HG02759 (cell line): ENCODE data around the gene DIRAS1.

Experiments used
- ATAC-seq: cut with Tn5 transposase; IDR thresholded peaks from one replicate; pipeline ENCODE4 v1.9.1; 2021; ENCODE audit warnings: mild to moderate bottlenecking, moderate library complexity; ENCODE audit not compliant: unreplicated experiment

The DIRAS1 gene

DNA sequence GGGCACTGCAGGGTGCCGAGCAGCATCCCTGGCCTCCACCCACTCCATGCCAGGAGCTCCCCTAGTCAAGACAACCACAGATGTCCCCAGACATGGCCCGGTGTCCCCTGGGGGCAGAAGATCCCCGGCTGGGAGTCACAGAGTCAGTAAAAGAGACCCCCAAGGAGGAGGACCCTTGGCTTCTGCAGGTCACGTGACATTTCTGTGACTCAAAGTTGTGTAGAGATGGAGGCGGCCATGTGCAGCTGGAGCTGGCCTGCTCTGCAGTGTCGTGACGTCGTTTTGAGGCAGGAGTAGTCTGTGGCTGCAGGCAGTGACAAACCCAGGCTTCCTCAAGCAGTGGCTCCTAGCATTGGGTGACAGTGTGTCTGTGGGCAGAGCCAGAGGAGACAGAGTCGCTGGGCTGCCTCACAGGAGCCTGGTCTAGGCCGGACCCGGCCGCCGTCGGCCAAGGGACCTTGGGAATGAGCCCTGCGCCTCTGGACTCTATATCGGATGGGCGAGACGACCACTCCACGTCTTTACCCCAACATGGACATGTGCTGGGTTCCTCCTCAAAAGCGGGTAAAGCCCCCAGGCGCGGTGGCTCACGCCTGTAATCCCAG lies 7.7 kb upstream of the DIRAS1 start:
- no peak for ATAC-seq

- ATAC-seq, result no peak
Observed at GRCh38 chr19:2727640-2727944, 6.4 kb upstream of the DIRAS1 start.

DNA sequence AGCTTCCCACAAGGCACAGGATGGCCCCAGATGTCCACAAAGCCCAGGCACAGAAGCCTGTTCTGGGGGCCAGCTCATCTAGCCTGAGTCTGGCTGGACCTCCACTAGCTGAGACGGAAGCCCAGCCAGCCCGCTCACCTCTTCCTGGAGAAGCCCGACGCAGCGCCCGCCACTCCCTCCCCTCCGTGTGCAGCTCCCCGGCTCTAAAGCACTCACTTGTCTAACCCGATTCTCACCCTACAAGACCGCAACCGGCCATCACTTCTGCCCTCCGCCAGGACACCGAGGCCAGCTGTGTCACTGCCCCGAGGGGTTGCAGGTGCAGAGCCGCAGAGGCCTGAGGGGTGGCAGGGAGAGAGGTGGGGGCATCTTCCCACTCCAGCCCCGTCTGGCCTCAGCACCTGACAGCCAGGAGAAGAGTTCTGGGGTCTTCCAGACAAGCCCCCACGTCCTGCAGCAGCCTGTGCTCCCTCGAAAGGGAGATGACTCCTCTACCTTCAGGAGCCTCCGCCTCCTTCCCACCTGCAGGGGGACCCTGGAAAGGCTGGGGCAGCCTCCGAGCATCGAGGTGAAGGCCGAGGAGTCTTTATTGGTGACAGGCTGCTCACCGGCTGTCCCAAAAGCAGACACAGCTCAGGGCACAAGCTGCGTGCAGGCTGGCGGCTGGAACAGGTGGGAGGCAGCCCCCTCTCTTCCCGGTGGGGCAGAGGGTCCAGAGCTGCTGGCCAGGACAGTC lies 5.9 kb upstream of the DIRAS1 start:
- ATAC-seq, result no peak

- no peak for ATAC-seq
Observed at GRCh38 chr19:2726160-2726855, 5.1 kb upstream of the DIRAS1 start.

DNA sequence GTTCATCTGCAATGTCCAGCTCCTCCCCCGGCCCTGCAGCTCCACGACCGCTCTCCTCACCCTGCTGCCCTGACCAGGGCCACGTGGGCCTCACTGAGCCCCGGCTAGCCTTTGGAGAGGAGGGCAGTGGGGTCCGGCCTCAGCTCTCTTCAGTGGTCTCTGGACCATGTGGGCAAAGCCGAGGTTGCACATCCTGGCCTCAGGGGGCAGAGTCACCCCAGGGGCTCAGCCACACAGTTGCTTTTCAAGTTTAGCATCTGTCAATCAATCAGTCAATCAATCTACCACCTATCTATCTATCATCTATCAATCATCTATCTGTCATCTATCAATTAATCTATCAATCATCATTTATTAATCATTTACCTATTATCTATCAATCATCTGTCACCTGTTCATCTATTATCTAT lies 3.0 kb upstream of the DIRAS1 start:
- ATAC-seq, result no peak

- no peak for ATAC-seq
Observed at GRCh38 chr19:2723747-2724146, 2.6 kb upstream of the DIRAS1 start.

- ATAC-seq, result no peak
Observed at GRCh38 chr19:2723345-2723715, 2.2 kb upstream of the DIRAS1 start.

DNA sequence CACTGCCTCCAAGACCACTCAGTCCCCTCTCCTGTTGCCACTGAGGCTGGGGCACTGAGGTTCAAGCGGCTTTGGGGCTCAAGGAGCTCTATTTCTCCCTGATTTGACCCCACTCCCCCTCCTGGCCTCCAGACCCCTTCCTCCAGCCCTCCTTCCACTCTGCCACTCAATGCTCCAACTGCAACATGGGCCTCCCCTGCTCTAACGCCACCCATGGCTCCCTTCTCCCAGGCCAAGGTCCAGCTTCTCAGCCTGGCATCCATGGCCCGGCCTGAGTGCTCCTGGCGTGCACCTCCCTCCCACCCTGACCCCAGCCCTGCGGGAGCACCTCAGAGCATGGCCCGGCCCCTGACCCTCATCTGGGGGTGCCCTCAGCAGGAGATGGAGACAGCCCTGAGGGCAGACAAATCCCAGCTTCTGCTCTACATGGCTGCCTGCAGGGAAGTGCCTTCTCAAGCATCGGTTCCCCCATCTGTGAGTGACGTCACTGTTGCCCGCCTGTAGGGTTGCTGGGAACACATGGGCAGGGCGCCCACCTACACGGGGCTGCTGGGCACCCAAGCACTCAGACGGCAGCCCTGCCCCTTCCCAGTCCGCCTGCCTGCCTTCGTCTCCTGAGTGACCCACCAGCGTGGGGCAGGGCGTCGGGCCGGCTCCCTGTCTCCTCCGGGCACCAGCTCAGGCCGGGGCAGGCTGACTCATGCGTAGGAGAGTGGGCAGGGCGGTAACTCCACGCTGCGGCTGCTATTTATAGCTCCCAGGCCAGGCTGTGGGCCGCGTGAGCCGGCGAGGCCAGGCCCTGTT lies 1.6 kb upstream of the DIRAS1 start:
- ATAC-seq, result no peak

GRCh38 chr19:2721570-2722540 lies 683 bp upstream of the DIRAS1 start:
- ATAC-seq, result no peak

DNA sequence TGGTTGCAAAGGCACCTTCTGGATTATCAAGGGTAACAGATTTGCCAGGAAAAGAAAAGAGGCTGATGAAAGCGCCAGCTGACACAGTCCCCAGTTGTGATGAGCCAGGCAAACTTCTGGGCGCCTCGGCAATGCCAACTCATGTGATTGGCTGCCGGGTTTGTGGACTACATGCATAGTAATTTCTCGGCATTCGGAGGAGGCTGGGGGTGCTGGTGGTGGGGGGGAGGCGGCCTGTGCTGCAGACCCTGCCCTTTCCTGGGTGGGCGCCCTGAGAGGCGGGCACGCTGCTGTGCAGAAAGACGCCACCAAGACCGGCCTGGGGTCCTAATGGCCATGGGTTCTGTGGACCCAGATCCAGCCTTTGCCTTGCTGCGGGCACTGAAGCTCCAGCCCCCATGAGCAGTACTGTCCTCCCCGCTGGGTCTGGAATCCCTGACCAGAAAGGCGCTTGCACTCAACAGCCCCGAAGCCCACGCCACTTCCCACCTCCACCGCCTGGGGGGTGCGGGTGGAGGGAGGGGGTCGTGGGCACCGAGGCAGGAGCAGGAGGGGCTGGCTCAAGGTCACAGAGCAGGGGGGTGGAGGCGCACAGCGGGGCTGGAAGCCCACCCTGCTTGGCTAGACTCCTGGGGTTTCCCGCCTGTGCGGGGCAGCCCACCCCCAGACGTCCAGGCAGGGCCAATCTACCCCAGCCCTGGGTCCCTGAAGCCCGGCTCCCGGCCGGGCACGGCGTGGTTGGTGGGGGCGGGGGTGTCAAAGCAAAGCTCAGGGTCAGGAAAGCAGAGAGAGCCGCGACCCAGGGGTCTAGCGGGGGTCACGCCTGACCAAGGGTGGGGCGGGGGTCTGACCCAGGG lies 1.0 kb downstream of the DIRAS1 start:
- no peak for ATAC-seq

DNA sequence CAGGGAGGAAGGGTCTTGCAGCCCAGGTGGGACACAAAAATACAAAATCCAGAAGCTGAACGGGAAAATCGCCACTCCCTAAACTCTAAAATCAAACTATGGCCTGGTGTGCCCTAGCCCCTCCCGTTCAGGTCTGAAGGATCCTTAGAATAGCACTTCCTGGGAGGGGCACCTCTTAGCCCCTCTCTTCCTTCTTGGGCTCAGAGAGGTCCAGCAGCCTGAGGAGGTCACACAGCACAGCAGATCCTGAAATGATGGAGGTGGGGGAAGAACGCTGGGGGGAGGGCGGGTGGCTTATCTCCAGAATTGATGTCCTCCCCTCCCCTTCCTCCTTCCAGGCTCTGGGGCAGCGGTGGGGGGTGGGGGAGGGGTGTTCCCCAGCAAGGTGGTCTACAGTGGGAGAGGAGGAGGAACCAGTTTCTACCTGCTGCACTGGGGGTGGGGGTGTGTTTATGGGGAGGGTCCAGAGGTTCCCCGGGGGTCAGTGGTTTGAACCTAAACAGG lies 1.9 kb downstream of the DIRAS1 start:
- no peak for ATAC-seq

GRCh38 chr19:2717638-2718541 lies 3.3 kb downstream of the DIRAS1 start:
- no peak for ATAC-seq

DNA sequence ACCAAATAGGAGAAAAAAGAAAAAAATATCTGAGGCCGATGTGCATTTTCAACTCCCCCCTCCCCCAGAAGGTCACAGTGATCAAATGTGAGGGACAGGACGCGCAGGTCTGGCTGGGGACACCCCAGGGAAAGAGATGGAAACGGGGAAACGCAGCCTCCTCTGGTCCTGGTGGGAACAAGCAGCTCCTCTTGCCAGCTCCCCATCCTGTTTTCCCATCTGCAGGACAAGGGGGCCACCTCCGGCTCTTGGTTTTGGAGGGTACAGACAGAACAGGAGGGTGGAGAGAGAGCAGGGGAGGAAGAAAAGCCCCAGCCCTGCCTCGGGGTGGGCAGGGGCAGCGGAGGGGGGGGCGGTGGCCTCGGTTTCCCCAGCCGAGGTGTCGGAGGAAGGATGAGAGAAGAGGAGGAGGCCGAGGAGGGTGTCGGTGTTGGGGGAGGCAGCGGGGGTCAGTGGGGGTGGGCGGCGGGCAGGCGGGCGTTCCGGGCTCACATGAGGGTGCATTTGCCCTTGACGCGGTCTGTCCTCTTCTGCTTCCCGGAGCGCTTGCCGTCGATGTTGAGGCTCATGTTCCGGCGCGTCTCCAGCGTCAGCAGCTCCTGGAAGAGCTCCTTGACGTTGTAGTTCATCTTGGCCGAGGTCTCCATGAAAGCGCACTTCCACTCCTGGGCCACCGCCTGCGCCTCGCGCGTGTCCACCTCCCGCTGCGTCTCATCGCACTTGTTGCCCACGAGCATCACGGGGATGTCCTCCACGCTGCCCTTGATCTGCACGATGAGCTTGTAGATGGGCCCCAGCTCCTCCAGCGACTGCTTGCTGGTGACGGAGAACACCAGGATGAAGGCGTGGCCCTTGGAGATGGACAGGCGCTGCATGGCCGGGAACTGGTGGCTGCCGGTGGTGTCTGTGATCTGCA lies 4.2 kb downstream of the DIRAS1 start:
- ATAC-seq, result no peak

DNA sequence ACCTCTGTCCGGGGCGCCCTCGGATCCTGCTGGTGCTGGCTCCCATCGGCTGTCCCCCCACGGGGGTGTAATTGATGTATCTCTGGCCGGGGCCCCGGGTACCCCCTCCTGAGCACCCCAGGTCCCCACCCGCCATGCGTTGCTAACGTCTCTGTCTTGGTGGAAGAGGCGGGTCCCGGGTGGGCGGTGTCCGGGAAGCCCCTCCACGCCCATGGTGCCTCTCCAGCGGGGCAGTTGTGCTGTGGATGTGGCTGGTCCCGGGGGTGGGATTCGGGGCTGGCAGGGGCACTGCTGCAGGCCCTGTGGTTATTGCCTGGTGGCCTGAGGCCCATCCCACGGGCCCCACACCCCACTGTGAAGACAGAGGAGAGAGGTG lies 4.9 kb downstream of the DIRAS1 start:
- ATAC-seq, result no peak

DNA sequence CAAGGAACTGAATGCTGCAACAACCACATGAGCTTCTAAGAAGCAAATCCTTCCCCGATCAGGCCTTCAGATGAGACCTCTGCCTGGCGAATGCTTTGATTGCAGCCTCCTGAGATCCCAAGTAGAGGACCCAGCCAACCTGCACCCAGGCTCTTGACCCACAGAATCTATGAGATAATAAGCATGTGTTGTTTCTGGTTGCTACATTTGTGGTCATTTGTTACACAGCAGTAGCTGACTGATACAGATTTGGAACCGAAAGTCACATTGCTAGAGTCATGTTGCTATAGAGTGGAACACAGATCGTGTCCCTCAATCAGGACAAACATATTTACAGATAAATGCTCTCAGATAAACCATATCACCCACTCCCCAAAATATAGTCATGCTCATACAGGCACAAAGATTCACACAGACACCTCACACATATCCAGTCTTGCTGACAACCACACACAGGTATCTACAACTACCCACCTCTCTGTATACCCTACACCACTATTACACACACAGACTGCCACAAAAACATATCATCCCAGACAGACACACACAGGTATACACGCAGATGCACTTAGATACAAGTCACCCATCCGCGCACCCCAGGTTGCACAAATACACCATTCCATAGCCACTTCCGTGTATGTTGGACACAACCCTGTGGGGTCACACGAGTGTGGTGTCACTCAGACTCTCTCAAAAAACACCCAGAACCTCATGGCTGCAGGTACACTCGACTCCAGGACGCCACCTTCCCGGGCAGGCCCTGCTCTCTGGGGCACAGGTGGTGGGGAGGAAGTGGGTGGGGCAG lies 5.5 kb downstream of the DIRAS1 start:
- ATAC-seq, result no peak

GRCh38 chr19:2714531-2715269 lies 6.5 kb downstream of the DIRAS1 start:
- no peak for ATAC-seq
